ENCODE results near the gene KCNMA1. TPM values are rescaled to one million over a fixed set of nuclear protein-coding genes. Genes with fewer than 3 reads are reported as not detected.

Gene KCNMA1
- total RNA-seq, 1 experiment from 2014 or later = 20.7 TPM

GRCh38 chr10:76866841-76867586 is 770.6 kb downstream of the KCNMA1 start:
- H3K9me3 ChIP-seq = no peaks in the 10 kb centered on the region
- no peaks in the 10 kb centered on the region for H3K36me3 ChIP-seq (ENCODE audit: control insufficient read depth, insufficient read depth, low read length)
- no peak overlapping the region for H3K27ac Mint-ChIP-seq (ENCODE audit: unreplicated experiment)
- DNase-seq = no peak
- H3K4me1 Mint-ChIP-seq (ENCODE audit: low read depth, unreplicated experiment) = peaks cover 12% of the 10 kb centered on the region
- BruUV-seq (replicated peaks) = no TSS peak
- H3K36me3 Mint-ChIP-seq (ENCODE audit: insufficient read depth, unreplicated experiment) = no peaks in the 10 kb centered on the region
- peaks cover 11% of the 10 kb centered on the region for H3K9me3 Mint-ChIP-seq (ENCODE audit: unreplicated experiment)
- H3K4me3 Mint-ChIP-seq (ENCODE audit: unreplicated experiment) = no peak overlapping the region
- intact Hi-C loops (cut with micrococcal nuclease; ENCODE audit: unreplicated experiment) = no loop called here
- POLR2A ChIA-PET = no interaction called here
- peaks cover 6% of the 10 kb centered on the region; the same call in 1 of the 2 replicates for H3K4me1 ChIP-seq
- CTCF ChIA-PET = no interaction called here
- H3K27me3 Mint-ChIP-seq (ENCODE audit: insufficient read depth, unreplicated experiment) = peaks cover 6% of the 10 kb centered on the region
- no peaks in the 10 kb centered on the region; the same call in 1 of the 2 replicates for H3K27me3 ChIP-seq (replicated peaks; ENCODE audit: control insufficient read depth, insufficient read depth, low read length)
- TF ChIP-seq CTCF (IDR thresholded peaks at IDR 0.05; ENCODE audit: insufficient read depth in 1 of 2, low read depth in 1 of 2, low read length in 1 of 2, severe bottlenecking in 1 of 2, unreplicated experiment in 1 of 2) = no peak
- no peak overlapping the region for H3K4me3 ChIP-seq (ENCODE audit: low read depth, low read length)

- DNase-seq = no peak
- H3K27me3 Mint-ChIP-seq (ENCODE audit: insufficient read depth, unreplicated experiment) = peaks cover 4% of the 10 kb centered on the region
- no peak for TF ChIP-seq CTCF (IDR thresholded peaks at IDR 0.05; ENCODE audit: insufficient read depth in 1 of 2, low read depth in 1 of 2, low read length in 1 of 2, severe bottlenecking in 1 of 2, unreplicated experiment in 1 of 2)
- H3K36me3 ChIP-seq (ENCODE audit: control insufficient read depth, insufficient read depth, low read length) = no peaks in the 10 kb centered on the region
- ChIA-PET POLR2A (no interaction called here), CTCF (no interaction called here)
- H3K4me1 ChIP-seq = no peaks in the 10 kb centered on the region
- H3K36me3 Mint-ChIP-seq (ENCODE audit: insufficient read depth, unreplicated experiment) = no peaks in the 10 kb centered on the region
- H3K9me3 ChIP-seq = no peaks in the 10 kb centered on the region
- no peaks in the 10 kb centered on the region for H3K9me3 Mint-ChIP-seq (ENCODE audit: unreplicated experiment)
- no peak overlapping the region for H3K4me3 Mint-ChIP-seq (ENCODE audit: unreplicated experiment)
- no peak overlapping the region for H3K4me3 ChIP-seq (ENCODE audit: low read depth, low read length)
- no peaks in the 10 kb centered on the region; the same call in 1 of the 2 replicates for H3K27me3 ChIP-seq (replicated peaks; ENCODE audit: control insufficient read depth, insufficient read depth, low read length)
- H3K4me1 Mint-ChIP-seq (ENCODE audit: low read depth, unreplicated experiment) = no peaks in the 10 kb centered on the region
- intact Hi-C loops (cut with micrococcal nuclease; ENCODE audit: unreplicated experiment) = no loop called here
- no TSS peak for BruUV-seq (replicated peaks)
- no peak overlapping the region for H3K27ac Mint-ChIP-seq (ENCODE audit: unreplicated experiment)
These were observed 772.7 kb downstream of the KCNMA1 start for GRCh38 chr10:76864922-76865321.

GRCh38 chr10:76858721-76859120 is 778.9 kb downstream of the KCNMA1 start:
- H3K4me3 ChIP-seq (ENCODE audit: low read depth, low read length) = no peak overlapping the region
- TF ChIP-seq CTCF (IDR thresholded peaks at IDR 0.05; ENCODE audit: insufficient read depth in 1 of 2, low read depth in 1 of 2, low read length in 1 of 2, severe bottlenecking in 1 of 2, unreplicated experiment in 1 of 2) = no peak
- CTCF ChIA-PET = no interaction called here
- no peaks in the 10 kb centered on the region for H3K9me3 ChIP-seq
- POLR2A ChIA-PET = no interaction called here
- Mint-ChIP-seq H3K4me3 (ENCODE audit: unreplicated experiment) (no peak overlapping the region), H3K36me3 (ENCODE audit: insufficient read depth, unreplicated experiment) (no peaks in the 10 kb centered on the region), H3K4me1 (ENCODE audit: low read depth, unreplicated experiment) (no peaks in the 10 kb centered on the region), H3K27ac (ENCODE audit: unreplicated experiment) (no peak overlapping the region), H3K27me3 (ENCODE audit: insufficient read depth, unreplicated experiment) (peaks cover 18% of the 10 kb centered on the region), H3K9me3 (ENCODE audit: unreplicated experiment) (no peaks in the 10 kb centered on the region)
- H3K27me3 ChIP-seq (replicated peaks; ENCODE audit: control insufficient read depth, insufficient read depth, low read length) = no peaks in the 10 kb centered on the region
- no peaks in the 10 kb centered on the region for H3K36me3 ChIP-seq (ENCODE audit: control insufficient read depth, insufficient read depth, low read length)
- H3K4me1 ChIP-seq = no peaks in the 10 kb centered on the region
- DNase-seq = no peak
- intact Hi-C loops (cut with micrococcal nuclease; ENCODE audit: unreplicated experiment) = no loop called here
- no TSS peak for BruUV-seq (replicated peaks)
